CD4-positive, alpha-beta T cell (primary cell): ENCODE data around the gene FOXD2. TPM values are rescaled to one million over a fixed set of nuclear protein-coding genes. Genes with fewer than 3 reads are reported as not detected.

Experiments
- ATAC-seq: fragments of 200-7000 bp; cut with Tn5 transposase; one replicate; pipeline ENCODE4 v1.10.0; 2022; ENCODE audit warnings: mild to moderate bottlenecking; ENCODE audit not compliant: poor library complexity
- CTCF ChIA-PET: fragments of 350-600 bp; sonication (Branson Sonifier 250); formaldehyde crosslinking; loops from one replicate; lab custom pipeline; 2021; ENCODE audit warnings: antibody characterized with exemption, inconsistent platforms; lab: Charles Lee
- POLR2A ChIA-PET: fragments of 350-600 bp; sonication (Branson Sonifier 250); formaldehyde crosslinking; loops from one replicate; lab custom pipeline; 2021; ENCODE audit warnings: antibody characterized with exemption, inconsistent platforms; lab: Charles Lee
- DNase-seq, 14 experiments: peaks; one replicate each; pipeline ENCODE4 v3.0.0-alpha.2; 2013 to 2020; ENCODE audit warnings: mixed read lengths in 2 of 14
- H3K27ac ChIP-seq, 2 donors: one replicate each; pipeline versions ENCODE4 v1.5.1 to v1.7.0; 2013; ENCODE audit warnings: low read length in 2 of 2, low read depth in 1 of 2, mild to moderate bottlenecking in 1 of 2
- H3K27me3 ChIP-seq, 2 experiments: 1 replicate in 1 of 2; 2 replicates in 1 of 2; pipeline versions ENCODE4 v1.6.1 to v1.7.0; 2013; ENCODE audit warnings: low read length in 2 of 2, control low read depth in 1 of 2, mild to moderate bottlenecking in 1 of 2, moderate library complexity in 1 of 2; ENCODE audit not compliant: insufficient read depth in 2 of 2, control insufficient read depth in 1 of 2
- H3K36me3 ChIP-seq: one replicate; pipeline ENCODE4 v1.6.1; 2013; ENCODE audit warnings: low read length, control low read depth; ENCODE audit not compliant: insufficient read depth
- H3K4me1 ChIP-seq: one replicate; pipeline ENCODE4 v1.6.1; 2013; ENCODE audit warnings: low read length, control low read depth; ENCODE audit not compliant: insufficient read depth
- H3K4me3 ChIP-seq: one replicate; pipeline ENCODE4 v1.5.1; 2013; ENCODE audit warnings: mild to moderate bottlenecking, low read length, moderate library complexity
- H3K9me3 ChIP-seq, 2 experiments: 1 replicate in 1 of 2; 2 replicates in 1 of 2; pipeline versions ENCODE4 v1.6.1 to v1.7.0; 2013; ENCODE audit warnings: low read length in 2 of 2, mild to moderate bottlenecking in 2 of 2, control low read depth in 1 of 2, moderate library complexity in 1 of 2; ENCODE audit not compliant: control insufficient read depth in 1 of 2, insufficient read depth in 1 of 2
- H3K27ac Mint-ChIP-seq: one replicate; pipeline ENCODE4 v1.8.0; 2020; ENCODE audit warnings: mixed read lengths
- H3K27me3 Mint-ChIP-seq: one replicate; pipeline ENCODE4 v1.8.0; 2021; ENCODE audit warnings: mixed read lengths
- H3K36me3 Mint-ChIP-seq: one replicate; pipeline ENCODE4 v1.8.0; 2021; ENCODE audit warnings: low read depth, mixed read lengths
- H3K4me1 Mint-ChIP-seq: one replicate; pipeline ENCODE4 v1.8.0; 2021; ENCODE audit warnings: low read depth, mixed read lengths
- H3K4me3 Mint-ChIP-seq: one replicate; pipeline ENCODE4 v1.8.0; 2020; ENCODE audit warnings: mild to moderate bottlenecking, mixed read lengths
- H3K9me3 Mint-ChIP-seq: one replicate; pipeline ENCODE4 v1.8.0; 2020; ENCODE audit warnings: mixed read lengths
- intact Hi-C, 2 experiments: fragments of 100-400 bp; cut with DNase I in 1 of 2; cut with micrococcal nuclease in 1 of 2; formaldehyde crosslinking; loops; one replicate each; pipeline versions ENCODE4 v1.15.1 to v1.9.0; 2023 to 2025; cut with DNase I, micrococcal nuclease
- total RNA-seq, 174 experiments: library from RNA in 2 of 174; stranded (reverse) in 2 of 174; gene quantifications; one replicate each; pipeline ENCODE4 v1.2.3 and lab custom pipeline; 2021 to 2026
- TF ChIP-seq, protein P1 (sequence below): fragments of 200-600 bp; IDR thresholded peaks from one replicate; pipeline ENCODE4 v1.8.0; 2022; ENCODE audit warnings: antibody characterized with exemption, mild to moderate bottlenecking

FOXD2 gene
- total RNA-seq, 2 experiments from 2014 or later: 0.22 to 0.34 TPM

DNA sequence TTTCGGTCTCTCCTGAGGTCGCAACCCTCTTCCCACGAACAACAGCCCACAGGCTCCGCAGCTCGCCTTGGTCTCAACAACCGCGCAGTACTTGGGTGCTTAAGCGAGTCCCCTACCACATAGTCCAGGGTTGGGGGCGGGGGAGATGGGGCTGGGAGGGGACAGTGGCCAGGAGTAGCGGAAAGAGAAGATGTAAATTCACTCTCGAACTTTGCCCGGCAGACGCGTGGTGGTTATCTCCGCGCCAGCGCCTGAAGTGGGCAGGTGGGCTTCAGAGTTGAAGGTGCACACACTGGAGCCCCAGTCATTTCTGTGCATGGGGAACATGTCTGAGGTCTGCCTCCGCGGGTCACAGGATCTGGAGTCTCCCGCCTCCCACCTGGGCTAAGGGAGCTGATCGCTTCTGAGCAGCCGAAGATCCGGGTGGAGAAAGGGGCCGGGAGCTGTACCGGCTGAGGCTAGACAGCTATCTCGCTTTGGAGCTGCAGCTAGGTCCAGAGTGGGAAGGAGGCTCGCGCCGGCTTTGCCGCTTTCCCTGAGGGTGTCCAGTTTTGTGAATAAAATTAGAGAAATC lies 4.3 kb upstream of the FOXD2 start:
- Histone ChIP-seq H3K36me3 (no peaks in the 10 kb centered on the region), H3K27me3 (peaks cover 24 to 34% of the 10 kb centered on the region in 2 experiments), H3K4me3 (no peak overlapping the region), H3K4me1 (peaks cover 48% of the 10 kb centered on the region), H3K27ac (no peak overlapping the region), H3K9me3 (peaks cover 0 to 19% of the 10 kb centered on the region in 2 experiments)
- Mint-ChIP-seq H3K4me1 (peaks cover 45% of the 10 kb centered on the region), H3K36me3 (no peaks in the 10 kb centered on the region), H3K27ac (no peak overlapping the region), H3K9me3 (no peaks in the 10 kb centered on the region), H3K27me3 (peaks cover 69% of the 10 kb centered on the region), H3K4me3 (peak overlapping the region; percentile 84)
- CTCF ChIA-PET: interaction anchor here (1.2 to 1.3 kb wide), 2 partner anchors 277 to 293 kb away, joined by 3 to 7 read pairs; no protein-coding TSS in a partner anchor
- TF ChIP-seq, protein P1, sequence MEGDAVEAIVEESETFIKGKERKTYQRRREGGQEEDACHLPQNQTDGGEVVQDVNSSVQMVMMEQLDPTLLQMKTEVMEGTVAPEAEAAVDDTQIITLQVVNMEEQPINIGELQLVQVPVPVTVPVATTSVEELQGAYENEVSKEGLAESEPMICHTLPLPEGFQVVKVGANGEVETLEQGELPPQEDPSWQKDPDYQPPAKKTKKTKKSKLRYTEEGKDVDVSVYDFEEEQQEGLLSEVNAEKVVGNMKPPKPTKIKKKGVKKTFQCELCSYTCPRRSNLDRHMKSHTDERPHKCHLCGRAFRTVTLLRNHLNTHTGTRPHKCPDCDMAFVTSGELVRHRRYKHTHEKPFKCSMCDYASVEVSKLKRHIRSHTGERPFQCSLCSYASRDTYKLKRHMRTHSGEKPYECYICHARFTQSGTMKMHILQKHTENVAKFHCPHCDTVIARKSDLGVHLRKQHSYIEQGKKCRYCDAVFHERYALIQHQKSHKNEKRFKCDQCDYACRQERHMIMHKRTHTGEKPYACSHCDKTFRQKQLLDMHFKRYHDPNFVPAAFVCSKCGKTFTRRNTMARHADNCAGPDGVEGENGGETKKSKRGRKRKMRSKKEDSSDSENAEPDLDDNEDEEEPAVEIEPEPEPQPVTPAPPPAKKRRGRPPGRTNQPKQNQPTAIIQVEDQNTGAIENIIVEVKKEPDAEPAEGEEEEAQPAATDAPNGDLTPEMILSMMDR: no peak
- intact Hi-C loops: loop anchor here (2.0 to 10.0 kb wide), 4 partner anchors 101 to 709 kb away; partner anchors contain the start of genes CMPK1 (in 1 of the 2) and STIL (in 1 of the 2)
- POLR2A ChIA-PET: interaction anchor here (0.7 kb wide), 1 partner anchor 16 kb away, joined by 3 read pairs; no protein-coding TSS in a partner anchor
- DNase-seq (peak in 1 of 14 experiments; percentile 11), ATAC-seq (no peak)

DNA sequence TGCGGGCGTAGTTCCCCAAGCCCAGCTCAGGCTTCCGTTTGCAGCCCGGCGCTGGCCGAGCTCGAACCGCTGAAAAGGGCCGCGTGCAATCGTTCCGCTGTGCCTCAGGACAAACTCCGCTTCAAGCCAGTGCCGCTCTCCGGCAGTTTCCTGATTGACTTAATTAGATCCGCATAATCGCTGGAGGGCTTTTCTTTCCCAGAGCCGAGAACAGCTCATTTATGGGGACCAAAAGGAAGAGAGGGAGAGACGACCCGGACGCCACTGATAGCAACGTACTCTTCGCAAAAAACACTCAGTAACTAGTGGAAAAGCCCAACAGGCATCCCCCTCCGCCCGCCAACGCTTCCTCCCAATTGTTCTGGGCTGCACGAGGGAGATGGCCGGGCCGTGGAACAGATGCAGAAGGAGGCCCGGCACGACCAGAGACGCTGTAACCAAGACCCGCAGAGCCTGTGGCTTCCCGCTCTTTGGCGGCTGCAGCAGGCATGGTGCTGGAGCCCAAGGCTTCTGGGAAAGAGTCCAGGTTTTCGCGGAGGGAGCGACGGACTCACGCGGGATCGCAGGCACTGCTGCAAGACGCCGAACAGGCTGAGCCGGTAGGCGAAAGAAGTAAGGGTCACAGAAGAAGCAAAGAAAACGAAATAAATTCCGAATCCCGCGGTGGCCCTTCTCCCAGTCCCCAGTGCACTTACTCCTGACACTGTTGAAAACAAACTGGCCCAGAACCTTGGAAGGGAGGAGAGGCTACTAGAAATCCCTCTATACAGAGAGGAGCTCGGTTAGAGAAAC lies 3.6 kb upstream of the FOXD2 start:
- ATAC-seq: no peak
- peaks cover 64% of the 10 kb centered on the region for H3K27me3 Mint-ChIP-seq
- no peaks in the 10 kb centered on the region for H3K36me3 Mint-ChIP-seq
- peaks cover 0 to 19% of the 10 kb centered on the region in 2 experiments for H3K9me3 ChIP-seq
- H3K4me3 ChIP-seq: no peak overlapping the region
- H3K4me1 Mint-ChIP-seq: peaks cover 45% of the 10 kb centered on the region
- H3K9me3 Mint-ChIP-seq: no peaks in the 10 kb centered on the region
- H3K4me3 Mint-ChIP-seq: peak overlapping the region; percentile 66
- H3K36me3 ChIP-seq: no peaks in the 10 kb centered on the region
- POLR2A ChIA-PET: interaction anchor here (0.7 kb wide), 1 partner anchor 16 kb away, joined by 3 read pairs; no protein-coding TSS in a partner anchor
- H3K27ac ChIP-seq: no peak overlapping the region
- CTCF ChIA-PET: interaction anchor here (1.2 kb wide), 1 partner anchor 292 kb away, joined by 3 read pairs; no protein-coding TSS in a partner anchor
- TF ChIP-seq, protein P1: no peak
- H3K4me1 ChIP-seq: peaks cover 52% of the 10 kb centered on the region
- peak in 1 of 14 experiments; percentile 22 for DNase-seq
- no peak overlapping the region for H3K27ac Mint-ChIP-seq
- intact Hi-C loops: loop anchor here (5.0 to 10.0 kb wide), 3 partner anchors 102 to 709 kb away; partner anchors contain the start of genes CMPK1 (in 1 of the 2) and STIL (in 1 of the 2)
- peaks cover 24 to 33% of the 10 kb centered on the region in 2 experiments for H3K27me3 ChIP-seq

DNA sequence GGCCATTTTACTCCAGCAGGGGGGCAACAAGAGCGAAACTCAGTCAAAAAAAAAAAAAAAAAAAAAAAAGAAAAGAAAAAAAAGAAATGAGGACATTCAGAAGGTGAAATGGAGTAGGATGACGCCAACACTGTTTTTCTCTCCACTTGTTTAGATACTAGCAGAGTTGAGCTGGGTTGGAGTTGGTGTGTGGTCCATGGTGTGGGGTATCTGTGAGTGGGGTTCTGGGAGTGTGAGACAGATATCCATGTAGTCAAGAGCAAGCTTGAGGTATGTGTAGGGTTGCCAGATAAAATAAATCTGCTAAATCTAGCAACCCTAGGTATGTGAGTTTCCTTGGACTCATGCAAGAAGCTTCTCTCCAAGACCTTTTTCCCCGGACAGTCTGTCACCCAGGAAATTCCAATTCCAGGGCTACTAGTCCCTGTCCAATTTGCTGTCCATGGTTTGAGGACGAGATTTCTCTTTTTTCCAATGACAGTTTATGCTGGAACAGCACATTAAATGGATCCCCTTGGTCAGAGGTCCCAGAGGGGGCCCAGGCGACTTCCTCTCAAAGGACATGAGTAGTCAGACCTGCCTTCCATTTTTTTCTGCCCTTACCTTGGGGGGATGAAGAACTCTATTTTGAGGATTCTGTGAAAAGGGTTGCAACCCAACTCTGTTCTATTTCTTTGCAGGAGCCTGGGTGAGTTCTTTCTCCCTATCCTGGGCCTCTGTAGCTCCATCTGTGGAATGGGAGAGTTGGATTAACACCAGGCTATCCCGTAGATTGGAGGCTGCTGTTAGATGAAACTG lies 2.1 kb upstream of the FOXD2 start:
- CTCF ChIA-PET: interaction anchor here (1.0 to 3.6 kb wide), 7 partner anchors 11 to 291 kb away, joined by 3 to 20 read pairs (median 8); partner anchors contain the start of gene CMPK1
- no peak for DNase-seq
- Mint-ChIP-seq H3K27me3 (peaks cover 61% of the 10 kb centered on the region), H3K27ac (peak overlapping the region; percentile 84), H3K4me1 (peaks cover 45% of the 10 kb centered on the region), H3K36me3 (no peaks in the 10 kb centered on the region), H3K4me3 (peak overlapping the region; percentile 93), H3K9me3 (no peaks in the 10 kb centered on the region)
- H3K36me3 ChIP-seq: no peaks in the 10 kb centered on the region
- H3K27ac ChIP-seq: no peak overlapping the region
- peaks cover 58% of the 10 kb centered on the region for H3K4me1 ChIP-seq
- ATAC-seq: no peak
- POLR2A ChIA-PET: no interaction called here
- H3K4me3 ChIP-seq: peak overlapping the region; percentile 67
- TF ChIP-seq, protein P1: no peak
- intact Hi-C loops: loop anchor here (5.0 to 10.0 kb wide), 4 partner anchors 121 to 711 kb away; partner anchors contain the start of gene STIL (in 2 of the 2)
- peaks cover 37 to 47% of the 10 kb centered on the region in 2 experiments for H3K27me3 ChIP-seq
- H3K9me3 ChIP-seq: peaks cover 0 to 23% of the 10 kb centered on the region in 2 experiments
